Mucosa of rectum (tissue), 2 donors: ENCODE measurements around the gene SEC23A.
"Not testable (repeated sequence)": the region's sequence is repeated elsewhere in the genome, so short reads cannot be mapped to it uniquely, and the experiment has no call there.

Experiments used
- H3K27ac ChIP-seq, 2 donors: one replicate each; pipeline ENCODE4 v1.7.0; 2013; ENCODE audit warnings: inconsistent platforms in 2 of 2, low read depth in 2 of 2, low read length in 2 of 2
- H3K27me3 ChIP-seq, 2 donors: one replicate each; pipeline ENCODE4 v1.7.0; 2013; ENCODE audit warnings: low read length in 2 of 2; ENCODE audit not compliant: control insufficient read depth in 2 of 2, insufficient read depth in 2 of 2
- H3K36me3 ChIP-seq, 2 donors: one replicate each; pipeline ENCODE4 v1.7.0; 2013; ENCODE audit warnings: low read length in 2 of 2; ENCODE audit not compliant: control insufficient read depth in 2 of 2, insufficient read depth in 2 of 2
- H3K4me1 ChIP-seq, 2 donors: one replicate each; pipeline ENCODE4 v1.7.0; 2013; ENCODE audit warnings: low read length in 2 of 2, mild to moderate bottlenecking in 1 of 2; ENCODE audit not compliant: control insufficient read depth in 2 of 2, insufficient read depth in 2 of 2
- H3K4me3 ChIP-seq, 2 donors: one replicate each; pipeline ENCODE4 v1.7.0; 2013; ENCODE audit warnings: low read length in 2 of 2
- H3K9ac ChIP-seq, 2 donors: one replicate each; pipeline ENCODE4 v1.7.0; 2013; ENCODE audit warnings: low read length in 2 of 2, low read depth in 1 of 2, mild to moderate bottlenecking in 1 of 2
- H3K9me3 ChIP-seq, 2 donors: one replicate each; pipeline ENCODE4 v1.7.0; 2013; ENCODE audit warnings: low read length in 2 of 2; ENCODE audit not compliant: control insufficient read depth in 2 of 2
- donor health status: healthy.
- donor health status: Normal muscosa, but diverticular disease.

SEC23A gene

DNA sequence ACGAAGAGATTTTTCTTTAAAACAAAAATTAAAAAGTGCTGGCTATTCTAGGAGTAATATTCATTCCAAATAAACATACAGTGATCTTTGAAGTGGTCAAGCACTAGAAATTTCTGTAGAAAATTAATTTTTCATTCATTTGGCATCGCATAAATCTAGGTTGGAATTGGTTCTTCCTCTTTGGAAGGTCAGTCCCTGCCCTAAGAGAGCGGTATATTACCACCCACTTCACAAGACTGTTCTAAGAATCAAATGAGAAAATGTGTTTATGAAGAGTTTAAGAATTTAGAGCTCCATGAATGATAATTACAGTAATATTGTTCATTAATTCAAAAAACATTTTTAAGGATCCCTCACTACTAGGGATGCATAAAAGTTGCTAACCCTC is 10.6 kb upstream of the SEC23A start:
- peaks cover 1 to 7% of the 10 kb centered on the region in 2 donors for H3K36me3 ChIP-seq
- peaks cover 8 to 10% of the 10 kb centered on the region in 2 donors for H3K4me1 ChIP-seq
- H3K27ac ChIP-seq, result peak overlapping the region; percentile 78 to 81
- no peaks in the 10 kb centered on the region for H3K27me3 ChIP-seq
- no peaks in the 10 kb centered on the region for H3K9me3 ChIP-seq
- peak overlapping the region; percentile 66 to 91 for H3K9ac ChIP-seq
- H3K4me3 ChIP-seq, result peak overlapping the region; percentile 88 to 95

GRCh38 chr14:39109893-39110715 is 7.1 kb upstream of the SEC23A start:
- Histone ChIP-seq H3K27ac (peak overlapping the region; percentile 66 to 69), H3K4me3 (peak overlapping the region; percentile 57 to 63), H3K9me3 (no peaks in the 10 kb centered on the region), H3K27me3 (no peaks in the 10 kb centered on the region), H3K36me3 (no peaks in the 10 kb centered on the region), H3K4me1 (peaks cover 8 to 10% of the 10 kb centered on the region in 2 donors), H3K9ac (peak overlapping the region; percentile 44 to 54)

DNA sequence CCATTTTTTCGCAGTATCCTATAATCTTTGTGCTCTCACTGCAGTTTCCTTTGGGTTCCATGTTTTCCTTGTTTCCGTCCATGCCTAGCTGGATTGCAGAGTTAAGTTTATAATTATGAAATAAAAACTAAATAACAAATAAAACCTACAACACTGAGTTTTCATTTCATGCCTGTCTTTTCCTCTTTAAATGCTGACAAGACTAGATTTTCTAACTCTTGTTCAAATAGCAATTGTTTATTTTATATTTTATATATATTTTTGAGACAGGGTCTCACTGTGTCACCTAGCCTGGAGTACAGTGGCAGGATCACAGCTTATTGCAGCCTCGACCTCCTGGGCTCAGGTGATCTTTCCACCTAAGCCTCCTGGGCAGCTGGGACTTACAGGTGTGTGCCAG is 5.8 kb upstream of the SEC23A start:
- no peaks in the 10 kb centered on the region for H3K27me3 ChIP-seq
- no peaks in the 10 kb centered on the region for H3K36me3 ChIP-seq
- H3K4me3 ChIP-seq, result no peak overlapping the region
- H3K4me1 ChIP-seq, result peaks cover 7 to 10% of the 10 kb centered on the region in 2 donors
- H3K27ac ChIP-seq, result no peak overlapping the region
- H3K9me3 ChIP-seq, result no peaks in the 10 kb centered on the region
- no peak overlapping the region for H3K9ac ChIP-seq

DNA sequence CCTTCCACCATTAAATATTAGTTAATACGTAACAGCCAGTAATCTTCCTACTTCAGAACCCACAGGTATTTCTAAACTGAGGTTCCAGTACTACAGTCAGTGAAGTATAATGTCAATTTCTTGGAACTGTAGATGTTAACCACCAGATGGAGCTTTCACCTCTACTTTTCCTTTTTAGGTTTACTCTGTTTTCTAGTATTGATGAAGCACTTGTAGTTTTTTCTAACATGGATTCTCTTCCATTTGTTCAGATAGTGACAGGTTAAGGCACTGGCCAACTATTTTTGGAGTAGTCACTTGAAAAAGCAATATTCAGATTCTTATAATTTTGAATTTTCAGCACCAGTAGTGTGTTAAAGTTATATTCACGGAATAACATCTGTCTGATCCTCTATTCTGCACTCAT is 4.6 kb upstream of the SEC23A start:
- no peaks in the 10 kb centered on the region for H3K27me3 ChIP-seq

DNA sequence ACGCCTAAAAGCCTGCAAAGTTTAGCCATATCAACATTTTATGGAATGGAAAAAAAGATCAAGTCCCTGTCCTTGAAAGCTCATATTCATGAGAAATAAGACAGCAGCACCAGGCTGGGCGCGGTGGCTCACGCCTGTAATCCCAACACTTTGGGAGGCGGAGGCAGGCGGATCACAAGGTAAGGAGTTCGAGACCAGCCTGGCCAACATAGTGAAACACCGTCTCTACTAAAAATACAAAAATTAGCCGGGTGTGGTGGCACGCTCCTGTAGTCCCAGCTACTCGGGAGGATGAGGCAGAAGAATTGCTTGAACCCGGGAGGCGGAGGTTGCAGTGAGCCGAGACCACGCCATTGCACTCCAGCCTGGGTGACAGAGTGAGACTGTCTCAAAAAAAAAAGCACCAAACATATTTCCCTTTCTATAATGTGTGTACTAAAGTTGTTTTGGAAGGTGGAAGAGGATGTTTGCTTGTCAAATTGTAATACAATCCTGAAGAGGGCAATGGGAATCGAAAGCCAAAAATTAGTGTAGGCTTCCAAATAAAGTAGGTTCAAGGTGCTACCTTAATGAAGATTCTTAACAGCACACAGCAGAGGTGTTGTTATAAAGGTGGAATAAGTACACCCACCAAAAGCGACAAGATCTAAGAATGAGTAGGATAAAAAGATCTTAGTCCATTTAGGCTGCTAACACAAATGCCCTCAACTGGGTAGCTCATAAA is 1.2 kb upstream of the SEC23A start:
- Histone ChIP-seq H3K27ac (peak overlapping the region; percentile 99), H3K9ac (peak overlapping the region; percentile 96 to 98)

More for the DNA sequence above, 4.6 kb upstream of the SEC23A start:
- no peak overlapping the region for H3K9ac ChIP-seq
- no peak overlapping the region for H3K4me3 ChIP-seq
- H3K9me3 ChIP-seq, result no peaks in the 10 kb centered on the region
- H3K36me3 ChIP-seq, result no peaks in the 10 kb centered on the region
- H3K4me1 ChIP-seq, result peaks cover 8 to 14% of the 10 kb centered on the region in 2 donors
- no peak overlapping the region for H3K27ac ChIP-seq

DNA sequence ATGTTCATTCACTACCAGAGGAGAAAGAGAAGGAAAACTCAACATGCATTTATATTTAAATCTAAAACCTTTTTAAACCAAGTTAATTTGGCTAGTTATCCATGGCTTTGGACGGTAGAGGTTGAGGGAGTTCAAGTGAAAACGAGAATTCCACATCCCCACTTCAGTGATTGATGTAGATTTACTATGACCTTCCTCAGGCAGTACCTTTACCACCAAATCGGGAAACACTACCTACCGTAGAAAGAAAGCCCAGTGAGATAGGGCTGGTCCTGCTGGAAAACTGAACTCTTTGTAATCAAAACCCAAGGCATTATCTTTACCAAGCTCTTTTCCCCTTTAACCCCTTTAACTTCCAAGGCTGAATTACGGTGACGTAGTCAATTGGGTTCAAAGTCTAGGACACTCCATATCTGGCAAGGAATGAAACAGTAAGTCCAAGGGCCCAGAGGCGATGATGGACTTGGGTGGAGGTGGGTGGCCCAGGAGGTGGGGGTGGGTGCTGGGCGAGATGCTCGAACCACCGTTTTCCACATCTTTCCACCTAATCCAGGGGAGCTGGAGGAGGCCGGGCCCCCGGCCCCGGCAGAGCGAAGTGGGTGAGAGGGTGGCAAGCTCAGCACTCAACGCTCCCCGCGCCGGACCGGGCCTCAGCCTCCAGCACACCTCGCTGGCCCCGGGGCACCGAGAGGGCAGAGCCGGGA is 618 bp downstream of the SEC23A start:
- Histone ChIP-seq H3K9ac (peak overlapping the region; percentile 96 to 98), H3K4me1 (peaks cover 16 to 19% of the 10 kb centered on the region in 2 donors), H3K9me3 (no peaks in the 10 kb centered on the region), H3K27me3 (no peaks in the 10 kb centered on the region), H3K27ac (peak overlapping the region; percentile 99), H3K4me3 (peak overlapping the region; percentile 90 to 97), H3K36me3 (peaks cover 0 to 3% of the 10 kb centered on the region in 2 donors)

More for the DNA sequence above, 1.2 kb upstream of the SEC23A start:
- not testable (repeated sequence) for H3K9me3 ChIP-seq, H3K36me3 ChIP-seq, H3K27me3 ChIP-seq
- H3K4me3 ChIP-seq, result peak overlapping the region; percentile 90 to 97
- H3K4me1 ChIP-seq, result peaks cover 14 to 19% of the 10 kb centered on the region in 2 donors

GRCh38 chr14:39099748-39100147 is 3.3 kb downstream of the SEC23A start:
- H3K27ac ChIP-seq, result no peak overlapping the region
- no peak overlapping the region for H3K9ac ChIP-seq
- no peaks in the 10 kb centered on the region for H3K27me3 ChIP-seq
- H3K4me3 ChIP-seq, result no peak overlapping the region
- H3K4me1 ChIP-seq, result peaks cover 16 to 19% of the 10 kb centered on the region in 2 donors
- peaks cover 13 to 19% of the 10 kb centered on the region in 2 donors for H3K36me3 ChIP-seq
- H3K9me3 ChIP-seq, result no peaks in the 10 kb centered on the region

- peaks cover 14 to 15% of the 10 kb centered on the region in 2 donors for H3K4me1 ChIP-seq
- peaks cover 17 to 22% of the 10 kb centered on the region in 2 donors for H3K36me3 ChIP-seq
- H3K4me3 ChIP-seq, H3K27me3 ChIP-seq, H3K9me3 ChIP-seq, H3K9ac ChIP-seq, H3K27ac ChIP-seq: not testable (repeated sequence)
Measured at GRCh38 chr14:39099215-39099614, 3.8 kb downstream of the SEC23A start.

- H3K27ac ChIP-seq, result no peak overlapping the region
- no peak overlapping the region for H3K9ac ChIP-seq
- no peaks in the 10 kb centered on the region for H3K27me3 ChIP-seq
- no peaks in the 10 kb centered on the region for H3K9me3 ChIP-seq
- peaks cover 7 to 8% of the 10 kb centered on the region in 2 donors for H3K4me1 ChIP-seq
- H3K36me3 ChIP-seq, result peaks cover 20 to 33% of the 10 kb centered on the region in 2 donors
- no peak overlapping the region for H3K4me3 ChIP-seq
Measured at GRCh38 chr14:39097159-39097558, 5.9 kb downstream of the SEC23A start.
